ENCODE results near the gene KLRB1. TPM values are rescaled to one million over a fixed set of nuclear protein-coding genes. Genes with fewer than 3 reads are reported as not detected.
"Not testable (repeated sequence)": the region's sequence is repeated elsewhere in the genome, so short reads cannot be mapped to it uniquely, and the experiment has no call there.

Gene KLRB1
- total and polyA plus RNA-seq, 3 donors from 2014 or later = 0.25 to 1.5 TPM; not detected in 1

DNA sequence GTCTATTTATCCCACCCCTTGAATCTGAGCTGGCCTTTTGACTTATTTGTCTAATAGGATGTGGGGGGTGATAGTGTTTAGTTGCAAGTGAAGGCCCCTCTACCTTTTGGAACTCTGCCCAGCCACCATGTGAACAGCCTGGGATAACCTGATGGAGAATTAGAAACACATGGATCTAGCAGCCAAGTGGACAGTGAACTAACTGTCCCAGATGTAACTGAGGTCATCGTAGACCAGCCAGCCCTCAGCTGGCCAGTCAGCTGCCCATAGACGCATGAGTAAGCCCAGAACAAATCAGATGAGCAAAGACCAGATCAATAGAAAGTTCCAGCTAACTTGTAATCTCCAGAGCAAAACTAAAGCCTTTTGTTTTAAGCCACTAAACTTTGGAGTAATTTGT, 19.0 kb downstream of the KLRB1 start:
- no peak for DNase-seq
- no peak overlapping the region for H3K4me3 ChIP-seq
- H3K9me3 ChIP-seq = no peaks in the 10 kb centered on the region
- 73 to 82% methylated on average over 2 of the region's 2 CpGs for WGBS, 2 donors
- no peaks in the 10 kb centered on the region for H3K4me1 ChIP-seq
- H3K27ac ChIP-seq = peak overlapping the region in 1 of 2 donors; percentile 25
- no peaks in the 10 kb centered on the region for H3K27me3 ChIP-seq
- H3K36me3 ChIP-seq (ENCODE audit: low read depth, missing control alignments) = no peaks in the 10 kb centered on the region
- no peak for TF ChIP-seq POLR2A (IDR thresholded peaks at IDR 0.05)
- TF ChIP-seq, protein P1, sequence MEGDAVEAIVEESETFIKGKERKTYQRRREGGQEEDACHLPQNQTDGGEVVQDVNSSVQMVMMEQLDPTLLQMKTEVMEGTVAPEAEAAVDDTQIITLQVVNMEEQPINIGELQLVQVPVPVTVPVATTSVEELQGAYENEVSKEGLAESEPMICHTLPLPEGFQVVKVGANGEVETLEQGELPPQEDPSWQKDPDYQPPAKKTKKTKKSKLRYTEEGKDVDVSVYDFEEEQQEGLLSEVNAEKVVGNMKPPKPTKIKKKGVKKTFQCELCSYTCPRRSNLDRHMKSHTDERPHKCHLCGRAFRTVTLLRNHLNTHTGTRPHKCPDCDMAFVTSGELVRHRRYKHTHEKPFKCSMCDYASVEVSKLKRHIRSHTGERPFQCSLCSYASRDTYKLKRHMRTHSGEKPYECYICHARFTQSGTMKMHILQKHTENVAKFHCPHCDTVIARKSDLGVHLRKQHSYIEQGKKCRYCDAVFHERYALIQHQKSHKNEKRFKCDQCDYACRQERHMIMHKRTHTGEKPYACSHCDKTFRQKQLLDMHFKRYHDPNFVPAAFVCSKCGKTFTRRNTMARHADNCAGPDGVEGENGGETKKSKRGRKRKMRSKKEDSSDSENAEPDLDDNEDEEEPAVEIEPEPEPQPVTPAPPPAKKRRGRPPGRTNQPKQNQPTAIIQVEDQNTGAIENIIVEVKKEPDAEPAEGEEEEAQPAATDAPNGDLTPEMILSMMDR (IDR thresholded peaks at IDR 0.05) = no peak
- intact Hi-C loops (cut with DNase I; ENCODE audit: low total_unique reads) = no loop called here

DNA sequence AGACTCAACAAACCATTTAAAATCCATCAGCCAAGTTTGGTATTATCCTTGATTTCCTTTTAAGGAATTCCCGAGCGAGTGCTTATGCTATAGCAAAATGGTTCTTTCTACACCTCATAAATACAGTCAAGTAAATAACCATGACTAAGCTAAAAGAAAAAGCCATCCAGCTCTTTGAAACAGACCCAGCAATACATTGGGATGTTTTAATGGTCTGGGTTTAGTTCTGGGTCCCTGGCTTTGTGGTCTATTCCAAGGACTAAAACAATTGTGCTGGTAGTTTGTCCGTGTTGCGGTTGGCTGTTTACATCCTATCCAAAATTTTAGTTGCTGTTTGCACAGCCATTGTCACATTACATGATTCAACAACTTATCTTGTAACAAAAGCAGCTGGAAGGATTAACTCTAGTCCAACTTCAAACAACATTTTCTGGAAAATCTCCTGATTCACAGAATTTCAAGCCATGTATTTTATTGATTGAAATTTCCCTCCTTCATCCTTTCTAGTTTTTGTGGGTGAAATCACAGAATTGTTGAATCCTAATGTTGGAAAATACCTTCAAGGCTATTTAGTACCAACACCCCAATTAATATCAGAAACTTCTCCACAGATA, 19.6 kb downstream of the KLRB1 start:
- Histone ChIP-seq H3K36me3 (ENCODE audit: low read depth, missing control alignments) (no peaks in the 10 kb centered on the region), H3K4me3 (no peak overlapping the region), H3K9me3 (no peaks in the 10 kb centered on the region), H3K27ac (peak overlapping the region; percentile 31 to 40), H3K27me3 (no peaks in the 10 kb centered on the region), H3K4me1 (no peaks in the 10 kb centered on the region)
- intact Hi-C loops (cut with DNase I; ENCODE audit: low total_unique reads) = no loop called here
- no peak for DNase-seq
- no peak for TF ChIP-seq POLR2A (IDR thresholded peaks at IDR 0.05)
- TF ChIP-seq, protein P1 (IDR thresholded peaks at IDR 0.05) = no peak
- WGBS, 2 donors = 89 to 92% methylated on average over 4 of the region's 4 CpGs

DNA sequence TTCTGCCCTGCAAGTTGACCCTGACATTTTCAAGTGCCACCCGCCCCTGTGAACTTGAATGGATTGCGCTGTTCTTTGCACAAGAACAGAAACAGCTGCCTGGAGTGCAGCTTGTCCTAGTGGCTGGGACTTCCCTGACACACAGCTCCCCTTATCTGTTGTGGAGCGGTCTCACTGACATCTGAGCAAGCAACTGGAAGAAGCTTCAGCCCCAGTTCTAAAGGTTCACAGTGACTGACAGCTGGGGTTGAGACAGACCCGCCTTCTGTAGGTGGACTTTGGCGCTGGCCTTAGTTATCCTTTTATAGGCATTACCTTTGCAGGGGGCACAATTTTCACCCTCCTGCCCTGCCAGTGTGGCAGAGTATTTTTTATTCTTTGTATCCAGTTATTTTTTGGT, 30.0 kb downstream of the KLRB1 start:
- H3K9me3 ChIP-seq; H3K4me1 ChIP-seq; H3K36me3 ChIP-seq (ENCODE audit: low read depth, missing control alignments); DNase-seq; H3K27me3 ChIP-seq; H3K27ac ChIP-seq; intact Hi-C loops (cut with DNase I; ENCODE audit: low total_unique reads); H3K4me3 ChIP-seq: not testable (repeated sequence)
- 67% methylated on average over 2 of the region's 5 CpGs; no CpG with 5 or more reads in 1 of the 2 donors for WGBS, 2 donors

GRCh38 chr12:9567151-9567550, 40.6 kb downstream of the KLRB1 start:
- H3K4me1 ChIP-seq; H3K4me3 ChIP-seq; intact Hi-C loops (cut with DNase I; ENCODE audit: low total_unique reads); H3K27me3 ChIP-seq; H3K9me3 ChIP-seq; H3K27ac ChIP-seq; H3K36me3 ChIP-seq (ENCODE audit: low read depth, missing control alignments); DNase-seq: not testable (repeated sequence)
- 98% methylated on average over 9 of the region's 9 CpGs; no CpG with 5 or more reads in 1 of the 2 donors for WGBS, 2 donors

DNA sequence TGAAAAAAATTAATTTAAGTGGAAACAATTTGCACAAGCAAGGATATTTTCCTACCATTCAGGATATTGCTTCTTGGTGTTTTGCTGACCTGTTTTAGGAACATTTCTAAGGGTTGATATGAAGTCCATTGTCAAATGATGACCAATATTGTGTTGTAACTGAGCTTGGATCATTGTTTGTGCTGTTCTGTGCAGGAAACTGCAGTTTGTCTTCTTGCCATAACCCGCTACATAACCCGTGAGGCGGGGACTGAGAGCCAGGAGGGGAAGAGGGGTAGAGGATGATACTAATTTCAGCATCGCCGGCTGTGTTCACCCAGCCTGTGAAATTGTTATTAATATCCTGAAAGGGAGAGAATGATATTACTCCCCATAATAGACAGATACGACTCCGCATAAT, 41.6 kb downstream of the KLRB1 start:
- H3K36me3 ChIP-seq (ENCODE audit: low read depth, missing control alignments); DNase-seq; H3K4me1 ChIP-seq; intact Hi-C loops (cut with DNase I; ENCODE audit: low total_unique reads); H3K27ac ChIP-seq; H3K27me3 ChIP-seq; H3K9me3 ChIP-seq; H3K4me3 ChIP-seq: not testable (repeated sequence)
- WGBS, 2 donors = 92% methylated on average over 7 of the region's 7 CpGs; no CpG with 5 or more reads in 1 of the 2 donors

- 90% methylated on average over 2 of the region's 2 CpGs; no CpG with 5 or more reads in 1 of the 2 donors for WGBS, 2 donors
- H3K27ac ChIP-seq; H3K9me3 ChIP-seq; H3K4me1 ChIP-seq; intact Hi-C loops (cut with DNase I; ENCODE audit: low total_unique reads); H3K36me3 ChIP-seq (ENCODE audit: low read depth, missing control alignments); H3K27me3 ChIP-seq; H3K4me3 ChIP-seq; DNase-seq: not testable (repeated sequence)
Observed at GRCh38 chr12:9564418-9564817, 43.3 kb downstream of the KLRB1 start.

GRCh38 chr12:9562841-9563453, 44.8 kb downstream of the KLRB1 start:
- H3K9me3 ChIP-seq; H3K4me3 ChIP-seq; H3K27ac ChIP-seq; H3K4me1 ChIP-seq; intact Hi-C loops (cut with DNase I; ENCODE audit: low total_unique reads); DNase-seq; H3K36me3 ChIP-seq (ENCODE audit: low read depth, missing control alignments); H3K27me3 ChIP-seq: not testable (repeated sequence)
- WGBS, 2 donors = 95% methylated on average over 4 of the region's 5 CpGs; no CpG with 5 or more reads in 1 of the 2 donors

DNA sequence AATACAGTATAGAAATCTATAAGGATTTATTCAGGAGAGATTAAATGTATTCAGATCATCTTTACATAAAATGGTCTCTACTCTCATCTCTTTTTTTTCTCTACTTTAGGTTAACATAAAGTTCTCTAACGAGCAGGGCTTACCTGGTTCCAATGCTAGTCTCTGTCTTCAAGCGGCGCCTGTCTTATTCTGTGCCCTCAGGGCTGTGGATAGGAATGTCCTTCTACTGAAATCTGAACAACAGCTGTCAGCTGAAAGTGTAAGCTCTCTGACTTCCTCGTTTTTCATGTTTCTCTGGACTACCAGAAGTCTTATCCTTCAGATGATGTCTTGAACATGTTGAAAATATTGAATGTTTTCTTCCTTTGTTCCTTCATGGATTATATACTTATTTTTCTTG, 62.2 kb downstream of the KLRB1 start:
- DNase-seq; H3K4me1 ChIP-seq; H3K9me3 ChIP-seq; intact Hi-C loops (cut with DNase I; ENCODE audit: low total_unique reads); H3K36me3 ChIP-seq (ENCODE audit: low read depth, missing control alignments); H3K27me3 ChIP-seq; H3K27ac ChIP-seq; H3K4me3 ChIP-seq: not testable (repeated sequence)
- 78% methylated on average over 4 of the region's 4 CpGs; no CpG with 5 or more reads in 1 of the 2 donors for WGBS, 2 donors

Measured in testis (tissue), 3 donors.